IMR-90 (cell line): ENCODE data around the gene GPC5.

Experiments used
- BHLHE40 ChIP-seq: fragments of 150-350 bp; IDR thresholded peaks from 2 replicates; pipeline ENCODE4 v1.6.1; 2016; ENCODE audit warnings: mild to moderate bottlenecking, low read depth, low read length
- CTCF ChIP-seq: conservative IDR thresholded peaks from 2 replicates; pipeline ENCODE4 v1.5.1; 2012; ENCODE audit warnings: mild to moderate bottlenecking, low read depth, low read length, improper control_type of control experiment
- POLR2A ChIP-seq: IDR thresholded peaks from 2 replicates; pipeline ENCODE4 v1.6.1; 2012; ENCODE audit warnings: mild to moderate bottlenecking, low read depth, low read length
- TF ChIP-seq, protein P1 (sequence below): fragments of 150-350 bp; IDR thresholded peaks from 2 replicates; pipeline ENCODE4 v1.6.1; 2017; ENCODE audit warnings: mild to moderate bottlenecking, antibody characterized with exemption, low read length, low read depth

GRCh38 chr13:91836553-91836952, 438.1 kb downstream of the GPC5 start:
- TF ChIP-seq CTCF (no peak), POLR2A (no peak), BHLHE40 (no peak)
- TF ChIP-seq, protein P1, sequence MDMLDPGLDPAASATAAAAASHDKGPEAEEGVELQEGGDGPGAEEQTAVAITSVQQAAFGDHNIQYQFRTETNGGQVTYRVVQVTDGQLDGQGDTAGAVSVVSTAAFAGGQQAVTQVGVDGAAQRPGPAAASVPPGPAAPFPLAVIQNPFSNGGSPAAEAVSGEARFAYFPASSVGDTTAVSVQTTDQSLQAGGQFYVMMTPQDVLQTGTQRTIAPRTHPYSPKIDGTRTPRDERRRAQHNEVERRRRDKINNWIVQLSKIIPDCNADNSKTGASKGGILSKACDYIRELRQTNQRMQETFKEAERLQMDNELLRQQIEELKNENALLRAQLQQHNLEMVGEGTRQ, result no peak
